Lung (tissue), 12 donors: Measurements from ENCODE around the gene LGALS7B. TPM values are rescaled to one million over a fixed set of nuclear protein-coding genes. Genes with fewer than 3 reads are reported as not detected.

Source experiments
- ATAC-seq: fragments of 200-7000 bp; cut with Tn5 transposase; one replicate; pipeline ENCODE4 v1.9.1; 2020; ENCODE audit warnings: moderate number of reproducible peaks; ENCODE audit not compliant: insufficient read depth, low FRiP score
- DNase-seq, 3 donors: peaks; one replicate each; pipeline ENCODE4 v3.0.0-alpha.2; 2013 to 2017
- H3K27ac ChIP-seq, 2 donors: one replicate each; pipeline ENCODE4 v1.5.1; 2013; ENCODE audit warnings: mild to moderate bottlenecking in 2 of 2, moderate library complexity in 2 of 2, control low read depth in 1 of 2, inconsistent platforms in 1 of 2, low read depth in 1 of 2, low read length in 1 of 2
- H3K27me3 ChIP-seq, 3 donors: one replicate each; pipeline ENCODE4 v1.5.1; 2013; ENCODE audit warnings: low read length in 2 of 3; ENCODE audit not compliant: control insufficient read depth in 3 of 3, insufficient read depth in 3 of 3
- H3K36me3 ChIP-seq, 4 donors: one replicate each; pipeline ENCODE4 v1.5.1; 2013; ENCODE audit warnings: low read length in 4 of 4, mild to moderate bottlenecking in 1 of 4, moderate library complexity in 1 of 4; ENCODE audit not compliant: control insufficient read depth in 4 of 4, insufficient read depth in 4 of 4
- H3K4me1 ChIP-seq, 5 donors: one replicate each; pipeline ENCODE4 v1.5.1; 2013; ENCODE audit warnings: low read length in 5 of 5, mild to moderate bottlenecking in 2 of 5, moderate library complexity in 1 of 5; ENCODE audit not compliant: control insufficient read depth in 5 of 5, insufficient read depth in 5 of 5
- H3K4me3 ChIP-seq: one replicate; pipeline ENCODE4 v1.5.1; 2013; ENCODE audit warnings: mild to moderate bottlenecking, control low read depth, moderate library complexity
- H3K9ac ChIP-seq, 2 donors: one replicate each; pipeline ENCODE4 v1.5.1; 2013; ENCODE audit warnings: low read length in 2 of 2, control low read depth in 1 of 2; ENCODE audit not compliant: insufficient read depth in 1 of 2
- H3K9me3 ChIP-seq, 4 donors: one replicate each; pipeline ENCODE4 v1.5.1; 2013; ENCODE audit warnings: low read length in 3 of 4, mild to moderate bottlenecking in 1 of 4, moderate library complexity in 1 of 4; ENCODE audit not compliant: control insufficient read depth in 4 of 4, insufficient read depth in 3 of 4
- WGBS, 2 donors: extraction: QIAGEN DNeasy Blood & Tissue Kit; methylation state at CpG; one replicate each; pipeline ENCODE4 v1.1.7; 2013; 5-methylcytosine and 5-hydroxymethylcytosine counted together
- polyA plus RNA-seq, 2 donors: library from polyadenylated mRNA; stranded (reverse); fragments of 200-250 nt; gene quantifications; one replicate each; pipeline ENCODE4 v1.2.1, GENCODE V29; 2013
- total RNA-seq, 2 donors: library from RNA; depleted of rRNA in 1 of 2; stranded (reverse); fragments of >200 nt in 1 of 2; gene quantifications; one replicate each; pipeline ENCODE4 v1.2.1, GENCODE V29; 2014 to 2021
- TF ChIP-seq, protein P1 (sequence below): IDR thresholded peaks from 2 replicates; pipeline ENCODE4 v1.5.1; 2012; ENCODE audit warnings: mild to moderate bottlenecking; ENCODE audit errors: control extremely low read depth, extremely low read depth
- donor health status: control.
- donor health status: control.
- donor health status: Bipolar disorder and iron deficiency.
- donor health status: healthy.
- donor health status: DM: yes; HTN: yes; CAD: no.

LGALS7B gene
- total and polyA plus RNA-seq, 4 donors, result 2.3 to 16.3 (median 12.2) TPM; not detected in 1

DNA sequence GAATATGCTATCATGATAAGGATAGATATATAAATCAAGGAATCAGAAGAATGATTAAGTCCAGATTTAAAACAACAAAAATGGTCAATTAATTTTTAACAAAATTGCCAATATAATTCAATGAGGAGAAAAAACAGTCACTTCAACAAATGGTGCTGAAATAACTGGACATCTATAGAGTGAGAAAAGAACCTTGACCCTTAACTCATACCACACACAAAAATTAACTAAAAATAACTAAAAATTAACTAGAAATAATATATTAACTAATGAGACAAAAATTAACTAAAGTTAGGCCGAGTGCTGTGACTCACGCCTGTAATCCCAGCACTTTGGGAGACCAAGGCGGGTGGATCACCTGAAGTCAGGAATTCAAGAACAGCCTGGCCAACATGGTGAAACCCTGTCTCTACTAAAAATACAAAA is 25.2 kb upstream of the LGALS7B start:
- H3K4me1 ChIP-seq, result no peaks in the 10 kb centered on the region
- H3K9me3 ChIP-seq, result no peaks in the 10 kb centered on the region
- H3K36me3 ChIP-seq, result no peaks in the 10 kb centered on the region
- 91 to 99% methylated on average over 3 of the region's 3 CpGs for WGBS, 2 donors
- no peak overlapping the region for H3K9ac ChIP-seq
- DNase-seq, result no peak
- no peak overlapping the region for H3K27ac ChIP-seq
- no peak for ATAC-seq
- H3K27me3 ChIP-seq, result no peaks in the 10 kb centered on the region
- H3K4me3 ChIP-seq, result no peak overlapping the region
- TF ChIP-seq, protein P1, sequence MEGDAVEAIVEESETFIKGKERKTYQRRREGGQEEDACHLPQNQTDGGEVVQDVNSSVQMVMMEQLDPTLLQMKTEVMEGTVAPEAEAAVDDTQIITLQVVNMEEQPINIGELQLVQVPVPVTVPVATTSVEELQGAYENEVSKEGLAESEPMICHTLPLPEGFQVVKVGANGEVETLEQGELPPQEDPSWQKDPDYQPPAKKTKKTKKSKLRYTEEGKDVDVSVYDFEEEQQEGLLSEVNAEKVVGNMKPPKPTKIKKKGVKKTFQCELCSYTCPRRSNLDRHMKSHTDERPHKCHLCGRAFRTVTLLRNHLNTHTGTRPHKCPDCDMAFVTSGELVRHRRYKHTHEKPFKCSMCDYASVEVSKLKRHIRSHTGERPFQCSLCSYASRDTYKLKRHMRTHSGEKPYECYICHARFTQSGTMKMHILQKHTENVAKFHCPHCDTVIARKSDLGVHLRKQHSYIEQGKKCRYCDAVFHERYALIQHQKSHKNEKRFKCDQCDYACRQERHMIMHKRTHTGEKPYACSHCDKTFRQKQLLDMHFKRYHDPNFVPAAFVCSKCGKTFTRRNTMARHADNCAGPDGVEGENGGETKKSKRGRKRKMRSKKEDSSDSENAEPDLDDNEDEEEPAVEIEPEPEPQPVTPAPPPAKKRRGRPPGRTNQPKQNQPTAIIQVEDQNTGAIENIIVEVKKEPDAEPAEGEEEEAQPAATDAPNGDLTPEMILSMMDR, result no peak

DNA sequence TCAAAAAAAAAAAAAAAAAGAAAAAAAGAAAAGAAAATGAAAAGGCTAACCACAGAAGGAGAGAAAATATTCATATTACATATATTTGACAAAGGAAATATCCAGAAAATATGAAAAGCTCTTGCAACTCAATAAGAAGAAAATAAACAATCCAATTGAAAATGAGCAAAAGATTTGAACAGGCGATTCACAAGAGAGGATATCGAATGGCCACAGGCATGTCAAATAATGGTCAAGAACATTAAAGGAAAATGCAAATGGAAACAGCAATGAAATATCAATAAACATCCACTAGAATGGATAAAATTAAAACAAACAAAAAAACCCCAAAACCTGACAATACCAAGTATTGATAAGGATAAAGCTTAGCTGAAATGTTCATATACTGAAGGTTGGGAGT is 23.8 kb upstream of the LGALS7B start:
- TF ChIP-seq, protein P1, result no peak
- DNase-seq (no peak), ATAC-seq (no peak)
- Histone ChIP-seq H3K9me3 (no peaks in the 10 kb centered on the region), H3K27me3 (no peaks in the 10 kb centered on the region), H3K4me3 (no peak overlapping the region), H3K4me1 (peaks cover 0 to 2% (median 0%) of the 10 kb centered on the region in 5 donors), H3K27ac (no peak overlapping the region), H3K9ac (no peak overlapping the region), H3K36me3 (no peaks in the 10 kb centered on the region)
- 96 to 100% methylated on average over 2 of the region's 2 CpGs for WGBS, 2 donors

DNA sequence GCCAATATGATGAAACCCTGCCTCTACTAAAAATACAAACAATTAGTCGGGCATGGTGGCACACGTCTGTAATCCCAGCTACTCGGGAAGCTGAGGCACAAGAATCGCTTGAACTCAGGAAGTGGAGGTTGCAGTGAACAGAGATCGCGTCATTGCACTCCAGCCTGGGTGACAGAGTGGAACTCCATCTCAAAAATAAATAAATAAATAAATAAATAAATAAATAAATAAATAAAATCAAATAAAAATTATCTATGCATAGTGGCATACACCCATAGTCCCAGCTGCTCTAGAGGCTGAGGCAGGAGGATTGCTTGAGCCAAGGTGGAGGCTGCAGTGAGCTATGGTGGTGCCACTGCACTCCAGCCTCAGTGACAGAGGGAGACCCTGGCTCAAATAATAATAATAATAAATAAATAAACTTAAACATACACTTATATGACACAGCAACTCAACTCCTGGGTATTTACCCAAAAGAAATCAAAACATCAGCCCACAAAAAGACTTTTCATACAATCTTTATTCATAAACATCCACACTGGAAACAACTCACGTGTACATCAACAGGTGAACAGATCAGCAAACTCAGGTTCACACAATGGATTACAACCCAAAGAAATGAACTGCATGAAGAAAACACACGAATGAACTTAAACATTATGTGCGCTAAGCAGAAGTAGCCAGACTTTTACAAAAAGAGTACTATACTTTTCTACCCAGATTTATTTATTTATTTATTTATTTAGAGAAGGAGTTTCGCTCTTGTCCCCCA is 22.5 kb upstream of the LGALS7B start:
- WGBS, 2 donors, result 88 to 93% methylated on average over 10 of the region's 10 CpGs

More for the DNA sequence above, 22.5 kb upstream of the LGALS7B start:
- Histone ChIP-seq H3K36me3 (no peaks in the 10 kb centered on the region), H3K4me1 (peaks cover 0 to 2% (median 0%) of the 10 kb centered on the region in 5 donors), H3K27ac (no peak overlapping the region), H3K4me3 (no peak overlapping the region), H3K9ac (no peak overlapping the region), H3K27me3 (no peaks in the 10 kb centered on the region), H3K9me3 (no peaks in the 10 kb centered on the region)
- TF ChIP-seq, protein P1, result no peak
- no peak for DNase-seq
- no peak for ATAC-seq
